Measurements from ENCODE around the gene ALLC. TPM values are rescaled to one million over a fixed set of nuclear protein-coding genes. Genes with fewer than 3 reads are reported as not detected.

ALLC gene
- total and polyA plus RNA-seq, 5 donors = 0.23 to 0.57 (median 0.32) TPM; not detected in 1

Other genes with a start within 250 kb of the ALLC start
- gene ADI1, start 138.7 kb upstream of the ALLC start, total RNA-seq = 100 to 1,000 TPM; 124 to 195 (median 159) TPM
- gene ADI1, start 138.7 kb upstream of the ALLC start, polyA plus RNA-seq = 132 TPM
- 10 to 100 TPM; 19.6 to 21.2 (median 20.0) TPM for gene RNASEH1, start 99.9 kb upstream of the ALLC start, total RNA-seq
- gene RNASEH1, start 99.9 kb upstream of the ALLC start, polyA plus RNA-seq = 17.3 TPM
- gene RPS7, start 82.9 kb upstream of the ALLC start, total RNA-seq = 100 to 1,000 TPM; 741 to 785 (median 759) TPM
- gene RPS7, start 82.9 kb upstream of the ALLC start, polyA plus RNA-seq = 1,436 TPM
- gene COLEC11, start 63.1 kb upstream of the ALLC start, total RNA-seq = 10 to 100 TPM; 12.5 to 67.8 (median 36.3) TPM
- 70.6 TPM for gene COLEC11, start 63.1 kb upstream of the ALLC start, polyA plus RNA-seq
- not detected for gene DCDC2C, start 45.4 kb downstream of the ALLC start, total RNA-seq
- gene DCDC2C, start 45.4 kb downstream of the ALLC start, polyA plus RNA-seq = not detected

Measured in right cardiac atrium (tissue), 5 donors.